NCI-H2171 treated with DMSO at 0.1 percent for 48 hours (cell line): ENCODE results near the gene BMAL1.

ENCODE experiments used
- DNase-seq: peaks from one replicate; lab custom pipeline; 2025; lab: John Stamatoyannopoulos, UW

Gene BMAL1

DNA sequence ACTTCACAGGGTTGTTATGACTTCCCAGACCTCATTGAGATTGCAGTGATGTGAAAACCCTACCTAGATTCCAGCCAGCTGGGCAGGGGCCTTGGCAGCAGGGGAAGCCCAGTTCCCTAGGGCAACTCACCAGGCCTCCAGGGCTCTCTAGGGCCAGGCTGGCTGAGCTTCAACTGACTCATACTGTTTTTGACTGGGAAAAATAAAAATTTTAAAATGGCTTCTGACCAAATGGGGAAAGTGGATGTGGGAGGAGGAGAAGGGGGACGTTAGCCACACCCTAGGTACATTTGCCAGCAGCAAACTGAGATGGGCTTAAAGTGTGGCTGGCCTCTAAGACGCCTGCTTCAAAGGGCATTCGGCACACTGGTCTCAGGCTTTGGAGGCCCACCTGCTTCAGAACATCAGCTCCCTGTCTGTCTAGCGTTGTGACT, 39.0 kb downstream of the BMAL1 start:
- DNase-seq = no peak

DNA sequence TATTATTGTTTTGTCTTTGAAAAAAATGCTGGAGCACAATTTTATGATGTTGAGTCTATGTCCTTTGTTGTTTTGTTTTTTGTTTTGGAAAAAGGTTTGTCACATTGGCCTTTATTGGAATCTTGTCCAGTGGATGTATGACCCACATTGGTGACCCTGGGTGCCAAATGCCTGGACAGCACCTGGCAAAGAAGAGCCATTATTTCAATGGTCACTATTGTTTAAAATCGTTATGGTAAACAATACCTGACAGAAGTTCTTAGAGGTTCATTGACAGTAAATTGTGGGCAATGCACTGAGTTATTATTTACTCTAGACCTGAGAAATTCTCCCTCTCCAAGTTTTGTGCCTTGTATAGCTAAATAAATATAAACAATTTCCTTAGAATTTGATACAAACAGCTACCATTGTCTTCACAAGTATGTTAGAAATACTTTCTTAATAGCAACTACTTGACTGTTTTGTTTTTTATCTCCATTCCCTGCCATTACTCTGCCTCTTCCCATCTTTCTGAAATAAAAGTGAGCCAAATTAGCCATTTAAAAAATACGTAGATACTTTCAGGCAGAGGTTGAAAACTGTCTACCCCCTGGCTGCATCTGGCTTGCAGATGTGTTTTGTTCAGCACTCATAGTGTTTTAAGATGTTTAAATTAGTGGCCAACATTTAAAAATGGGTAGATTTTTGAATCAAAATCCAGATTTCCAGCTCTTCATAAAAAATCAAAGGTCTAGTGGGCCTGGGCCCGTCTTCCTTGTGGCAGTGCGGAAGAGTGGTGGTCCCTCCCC, 39.9 kb downstream of the BMAL1 start:
- no peak for DNase-seq

DNA sequence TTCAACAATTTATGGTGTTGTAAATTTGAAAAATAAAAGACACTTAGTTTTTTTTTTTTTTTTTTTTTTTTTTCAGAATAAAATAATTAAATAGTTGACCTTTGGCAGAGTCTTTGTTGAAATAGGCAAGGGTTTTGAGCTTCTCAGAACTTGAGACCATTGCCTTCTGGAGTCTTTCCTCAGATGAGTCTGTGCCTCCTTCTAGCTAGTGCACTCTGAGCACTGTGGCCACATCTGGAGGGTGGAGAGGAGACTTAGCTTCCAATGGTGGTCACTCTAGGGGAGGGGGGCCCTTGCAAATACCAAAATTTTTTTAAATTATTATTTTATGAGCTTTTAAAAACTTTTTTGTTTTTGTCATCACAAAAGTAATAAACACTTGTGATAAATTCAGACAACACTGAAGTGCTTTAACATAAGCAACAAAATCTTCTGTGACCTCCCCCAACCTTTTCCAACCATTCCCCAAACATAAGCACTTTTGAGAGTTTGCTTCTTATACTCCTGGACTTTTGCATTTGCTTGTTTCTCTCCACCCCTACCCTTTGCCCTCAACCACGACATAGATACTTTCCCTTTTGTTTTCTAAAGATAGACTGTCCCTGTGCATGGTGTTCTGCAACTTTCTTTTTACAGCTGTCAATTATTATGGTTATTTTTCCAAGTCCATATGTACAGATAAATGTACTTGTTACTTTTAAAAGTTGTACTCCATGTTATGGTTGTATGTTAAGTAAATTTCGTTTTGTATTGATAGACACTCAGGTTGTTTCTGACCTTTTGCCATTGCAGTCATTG, 41.1 kb downstream of the BMAL1 start:
- DNase-seq = no peak

DNA sequence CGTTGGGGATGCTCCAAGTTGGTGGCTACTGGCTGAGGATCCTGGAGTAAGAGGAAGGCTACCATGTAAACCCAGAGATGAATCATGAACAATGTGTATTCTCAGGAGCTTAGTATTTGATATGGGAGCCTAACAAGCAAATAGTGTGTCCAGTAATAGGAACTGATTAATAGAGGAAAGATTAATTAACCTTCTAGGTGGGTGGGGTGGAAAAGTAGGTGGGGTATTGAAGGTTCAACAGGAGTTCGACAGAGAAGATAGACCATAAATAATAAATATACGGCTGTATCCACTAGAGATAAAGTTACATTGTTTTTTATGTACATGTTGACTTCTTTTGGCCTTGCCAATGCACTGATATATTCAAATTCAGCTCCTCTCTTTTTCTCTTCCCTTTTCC, 43.1 kb downstream of the BMAL1 start:
- no peak for DNase-seq

DNA sequence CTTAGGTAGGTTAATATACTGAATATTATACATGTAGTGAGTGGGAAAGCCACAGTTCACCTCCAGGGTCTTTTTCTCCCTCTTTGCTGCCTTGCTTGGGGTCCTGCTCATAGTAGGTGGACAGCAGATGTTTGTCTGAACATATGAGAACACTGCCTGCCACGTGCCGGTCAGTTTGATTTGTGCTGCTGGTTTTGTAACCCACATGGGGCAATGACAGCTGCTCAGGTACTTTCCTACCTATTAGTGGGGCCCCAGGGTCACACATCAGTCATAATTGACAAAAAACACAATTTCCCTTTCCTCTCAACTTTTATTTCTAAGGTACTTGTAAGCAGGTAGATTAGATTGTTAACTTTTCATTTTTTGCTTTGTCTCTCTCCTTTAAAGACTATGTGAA, 43.8 kb downstream of the BMAL1 start:
- DNase-seq = no peak

DNA sequence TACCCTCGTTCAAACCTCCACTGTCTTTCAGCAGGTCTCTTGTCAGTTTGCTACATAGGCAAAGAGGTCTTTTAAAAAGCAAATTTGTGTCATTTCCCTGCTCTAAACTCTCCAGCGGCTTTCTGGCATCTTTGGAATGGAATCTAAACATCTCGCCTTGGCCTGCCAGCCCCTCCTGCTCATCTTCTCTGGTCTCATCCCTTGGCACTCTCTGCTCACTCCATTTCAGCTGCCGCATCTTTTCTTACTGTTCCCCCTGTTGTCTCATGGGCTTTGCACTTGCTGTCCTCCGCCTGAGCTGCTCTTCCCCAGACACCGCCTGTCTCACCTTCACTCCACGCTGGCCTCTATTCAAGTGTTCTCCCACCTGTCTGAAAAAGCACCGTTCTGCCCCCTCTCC, 46.6 kb downstream of the BMAL1 start:
- DNase-seq = no peak

DNA sequence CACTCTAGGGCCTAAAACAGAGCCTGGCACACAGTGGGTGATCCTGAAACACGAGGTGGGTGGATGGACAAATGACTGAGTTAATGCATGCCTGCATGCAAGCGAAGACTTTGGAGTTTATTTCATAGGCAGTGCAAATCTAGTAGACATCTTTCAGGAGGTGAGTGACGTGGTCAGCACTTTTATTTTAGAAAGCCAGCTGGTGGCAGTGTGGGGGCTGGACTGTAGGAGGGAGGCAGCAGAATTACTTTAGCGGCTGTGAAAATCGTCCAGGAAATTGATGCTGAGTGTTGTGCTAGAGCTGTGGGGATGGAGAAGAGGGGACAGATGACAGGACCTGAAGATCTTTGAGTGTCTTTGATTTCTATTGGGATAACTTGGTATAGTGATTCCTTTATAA, 47.1 kb downstream of the BMAL1 start:
- no peak for DNase-seq

DNA sequence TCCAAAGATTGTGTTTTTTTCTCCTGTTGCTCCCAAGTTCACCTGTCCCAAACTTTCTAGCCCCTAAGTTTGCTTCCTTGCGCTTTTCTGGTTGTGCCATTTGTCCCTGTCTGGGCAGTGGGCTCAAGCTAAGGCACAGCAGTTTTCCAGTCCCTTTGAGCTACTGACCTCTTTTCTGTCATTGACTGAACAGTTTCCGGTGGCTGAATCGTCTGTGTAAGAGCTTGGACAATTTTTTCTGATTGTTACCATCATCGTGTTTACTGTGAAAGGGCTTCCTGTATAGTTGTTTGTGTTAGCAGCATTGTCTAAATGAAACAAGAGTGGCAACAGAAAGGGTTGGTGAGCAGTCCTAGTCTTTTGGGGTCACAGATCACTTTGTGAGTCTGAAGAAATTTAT, 49.8 kb downstream of the BMAL1 start:
- DNase-seq = no peak

DNA sequence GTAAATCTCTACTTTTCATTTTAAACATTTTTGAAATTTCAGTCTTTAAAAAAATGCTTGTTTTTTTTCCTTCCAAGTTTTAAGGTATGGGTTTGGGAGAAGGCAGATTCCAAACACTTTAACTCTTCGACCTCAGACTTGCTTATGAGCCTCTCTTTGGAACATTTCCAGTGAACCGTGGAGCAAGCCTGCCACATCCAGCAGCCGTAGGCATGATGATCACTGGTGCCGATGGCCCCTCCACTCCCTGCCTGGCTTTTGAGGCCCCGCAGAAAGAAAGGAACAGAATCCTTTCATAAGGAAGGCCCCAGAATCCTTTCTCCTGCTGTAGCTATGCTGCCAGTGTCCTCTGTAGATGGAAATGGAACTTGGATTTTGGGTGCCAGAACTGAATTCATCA, 50.7 kb downstream of the BMAL1 start:
- DNase-seq = no peak

DNA sequence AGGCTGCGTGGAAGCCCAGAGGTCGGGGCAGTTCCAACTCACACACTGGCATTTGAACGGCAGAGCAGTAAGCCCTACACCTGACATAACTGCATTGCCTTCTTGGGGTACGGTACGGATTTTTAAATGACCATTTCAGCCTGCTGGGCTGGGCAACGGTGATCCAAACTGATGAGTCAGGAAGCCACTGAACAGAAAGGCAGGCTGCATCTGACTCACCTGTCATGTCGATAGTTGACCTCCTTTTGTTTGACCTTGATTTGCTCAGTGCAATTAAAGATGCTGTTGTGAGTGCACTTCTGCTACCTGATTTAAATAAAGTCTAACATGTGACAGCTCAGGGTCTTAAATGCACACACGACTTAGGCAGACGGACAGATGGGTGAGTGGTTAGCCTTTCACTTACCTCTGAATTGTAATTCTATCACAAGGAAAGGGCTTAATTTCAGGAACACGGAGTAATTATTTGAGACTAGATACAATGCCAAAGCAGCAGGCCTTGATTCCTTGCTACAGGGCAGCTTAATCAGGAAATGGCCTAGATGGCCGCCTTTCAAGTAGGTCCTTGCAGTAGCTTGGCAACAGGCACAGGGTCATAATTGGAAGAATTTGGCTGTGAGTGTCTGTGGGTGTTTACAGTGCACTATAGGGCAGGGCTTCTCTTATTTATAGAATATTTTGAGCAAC, 52.2 kb downstream of the BMAL1 start:
- DNase-seq = peak; percentile 12

DNA sequence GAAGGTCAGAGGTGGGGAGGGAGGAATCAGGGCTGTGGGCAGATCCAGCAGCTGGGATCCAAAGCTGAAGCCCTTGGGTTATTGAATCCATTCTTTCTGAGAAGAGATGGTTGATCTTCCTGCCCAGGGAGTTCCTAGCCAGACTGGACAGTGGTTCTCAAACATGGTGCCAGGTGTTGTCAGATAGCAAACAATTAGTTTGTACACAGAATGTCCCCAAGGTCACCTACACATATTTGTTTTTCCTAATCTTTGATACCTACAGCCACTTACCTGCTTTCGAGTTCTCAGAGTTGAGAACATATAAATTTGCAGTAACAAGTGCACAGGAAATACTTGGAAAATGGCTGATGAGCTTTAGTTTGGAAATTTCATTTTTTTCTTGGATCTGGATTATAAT, 54.5 kb downstream of the BMAL1 start:
- no peak for DNase-seq

DNA sequence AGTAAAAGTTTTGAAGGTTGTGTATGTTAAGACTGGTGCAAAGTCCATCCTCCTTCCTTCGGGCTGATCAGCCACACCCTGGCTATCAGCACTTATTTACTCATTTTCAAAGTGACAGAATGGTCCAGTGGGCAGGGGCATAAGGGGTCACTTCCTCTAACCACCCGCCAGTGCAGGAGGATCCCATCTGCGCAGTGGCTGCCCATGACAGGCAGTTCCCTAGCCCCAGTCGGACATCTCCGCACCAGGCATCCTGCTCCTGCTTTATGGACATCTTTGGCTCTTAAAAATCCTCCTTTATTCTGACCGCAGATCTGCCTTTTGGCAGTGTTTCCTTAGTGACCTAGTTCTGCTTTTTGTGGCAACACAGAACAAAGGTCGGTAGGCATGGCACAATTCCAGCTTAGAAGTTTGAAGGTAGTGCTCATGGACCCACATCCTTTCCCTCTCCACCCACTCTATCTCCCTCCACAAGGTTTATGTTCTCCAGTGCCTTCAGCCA, 55.9 kb downstream of the BMAL1 start:
- no peak for DNase-seq

DNA sequence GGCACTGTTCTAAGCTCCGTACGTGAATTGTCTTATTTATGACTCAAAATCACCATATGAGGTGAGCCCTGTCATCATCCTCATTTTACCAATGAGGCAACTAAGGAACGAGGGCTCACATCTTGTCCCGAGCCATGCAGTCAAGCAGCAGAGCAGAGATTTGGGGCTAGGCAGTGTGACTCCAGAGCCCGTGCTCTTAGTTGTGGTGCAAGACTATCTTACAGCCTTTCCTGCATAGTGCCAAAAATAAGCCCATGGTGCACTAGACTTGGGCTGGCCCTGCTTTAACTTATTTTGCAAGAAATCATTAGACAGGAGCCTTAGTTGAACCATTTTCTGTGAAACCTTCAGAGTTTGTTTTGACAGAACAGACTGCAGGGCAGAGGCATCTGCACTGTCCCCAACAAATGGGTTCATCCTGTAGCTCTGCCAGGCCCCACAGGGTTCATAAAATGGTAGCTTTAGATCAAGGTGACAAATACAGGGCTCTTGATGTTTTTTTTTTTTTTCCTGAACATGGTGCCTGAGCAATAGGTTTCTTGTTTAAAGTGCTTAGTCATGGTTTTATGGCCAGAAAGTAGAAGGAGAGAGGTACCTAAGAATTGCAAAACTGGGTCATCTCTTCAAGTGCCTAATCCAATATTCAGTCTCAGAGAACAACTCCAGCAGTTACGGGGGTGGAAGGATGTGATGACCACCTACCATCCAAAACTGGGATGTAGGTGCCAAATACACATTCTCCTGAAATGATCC, 56.6 kb downstream of the BMAL1 start:
- no peak for DNase-seq

DNA sequence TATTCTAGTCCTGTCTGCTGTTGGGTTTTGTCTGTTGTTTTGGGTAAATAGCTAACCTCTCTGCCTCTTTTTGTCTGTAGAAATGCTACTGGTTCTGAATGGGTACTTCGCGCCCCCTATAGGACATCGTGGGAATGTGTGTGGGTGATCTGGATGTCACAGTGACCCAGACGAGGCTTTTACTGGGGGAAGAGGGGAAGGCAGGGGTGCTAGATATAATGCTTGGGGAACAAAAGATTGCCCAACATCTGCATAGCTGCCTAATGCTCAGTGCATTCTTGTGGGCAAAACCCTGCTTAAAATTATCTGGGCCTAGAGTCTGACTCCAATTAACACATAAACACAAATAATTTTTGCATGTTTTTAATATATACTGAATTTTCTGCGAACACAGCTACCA, 57.7 kb downstream of the BMAL1 start:
- DNase-seq = peak; percentile 4

DNA sequence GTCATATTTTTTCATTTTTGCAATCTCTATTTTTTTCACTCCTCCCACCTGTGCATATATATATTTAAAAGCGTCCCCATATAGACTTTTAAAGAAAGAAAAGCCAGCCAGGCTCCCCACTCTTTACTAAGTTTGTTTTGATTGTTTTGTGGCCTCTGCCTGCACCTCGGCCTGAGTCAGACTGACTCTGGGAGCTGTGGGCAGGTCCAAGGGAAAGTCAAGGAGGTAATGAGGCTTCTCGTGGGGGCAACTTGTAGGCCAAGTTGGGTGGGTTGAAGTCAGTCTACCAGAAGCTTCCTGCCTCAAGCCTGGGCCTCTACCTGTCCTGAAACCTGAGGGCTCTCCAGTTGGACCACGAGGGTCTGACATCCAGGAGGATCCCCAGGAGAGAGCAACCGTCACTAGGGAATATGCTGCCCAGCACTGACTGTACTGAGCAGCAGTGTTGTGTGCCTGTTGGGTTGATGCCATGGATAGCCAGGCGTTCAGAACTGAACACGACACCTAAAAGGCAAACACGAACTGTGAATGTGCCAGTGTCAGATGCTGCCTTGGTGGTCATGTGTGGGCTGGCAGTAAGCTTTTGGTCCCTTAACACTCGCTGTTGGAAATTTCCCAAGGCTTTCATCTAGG, 58.8 kb downstream of the BMAL1 start:
- DNase-seq = no peak

DNA sequence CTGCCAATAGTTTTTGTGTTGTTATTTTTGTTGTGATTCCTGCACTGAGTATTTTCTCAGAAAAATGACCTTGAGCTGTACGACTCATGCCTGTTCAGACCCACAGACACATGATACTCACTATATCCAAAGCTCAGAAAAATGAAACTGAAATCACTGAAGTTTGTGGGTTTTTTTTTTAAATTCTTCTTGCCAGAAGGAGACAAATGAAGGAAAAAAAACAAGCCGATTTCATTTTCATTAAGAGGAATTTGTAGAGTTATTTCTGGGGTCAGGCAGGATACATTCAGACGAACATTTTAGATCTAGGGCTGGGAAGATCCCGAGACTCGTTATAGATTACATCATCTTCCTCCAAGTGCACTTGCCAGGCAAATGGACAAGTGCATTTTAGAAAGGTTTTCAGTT, 60.4 kb downstream of the BMAL1 start:
- no peak for DNase-seq

DNA sequence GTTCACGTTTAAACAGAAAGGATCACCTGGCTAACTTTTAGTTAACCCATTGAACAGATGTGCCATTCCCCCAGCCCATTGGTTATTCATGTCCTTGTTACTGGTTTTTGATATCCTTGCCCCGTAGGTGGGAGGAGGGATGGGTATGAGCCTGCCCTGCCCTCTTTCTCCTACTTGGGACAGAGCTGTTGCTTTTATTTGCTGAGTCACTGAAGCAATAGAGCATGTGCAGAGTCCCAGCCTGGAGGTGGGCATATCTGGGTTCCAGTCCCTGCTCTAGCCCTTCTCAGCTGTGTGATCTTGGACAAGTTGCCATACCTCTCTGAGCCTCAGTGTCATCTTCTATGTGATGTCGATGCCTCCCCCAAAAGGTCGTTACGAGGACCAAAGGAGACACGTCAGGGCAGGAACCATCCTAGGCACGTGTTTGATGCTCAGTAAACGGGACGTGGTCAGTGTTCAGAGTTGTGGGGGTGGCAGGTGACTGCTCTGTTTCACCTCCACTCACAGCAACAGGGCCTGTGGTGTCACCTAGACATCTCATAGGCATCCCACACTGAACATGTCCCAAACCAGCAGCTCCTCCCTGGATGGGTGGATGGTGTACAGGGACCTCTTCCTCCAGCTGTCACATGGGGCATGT, 61.0 kb downstream of the BMAL1 start:
- DNase-seq = no peak

DNA sequence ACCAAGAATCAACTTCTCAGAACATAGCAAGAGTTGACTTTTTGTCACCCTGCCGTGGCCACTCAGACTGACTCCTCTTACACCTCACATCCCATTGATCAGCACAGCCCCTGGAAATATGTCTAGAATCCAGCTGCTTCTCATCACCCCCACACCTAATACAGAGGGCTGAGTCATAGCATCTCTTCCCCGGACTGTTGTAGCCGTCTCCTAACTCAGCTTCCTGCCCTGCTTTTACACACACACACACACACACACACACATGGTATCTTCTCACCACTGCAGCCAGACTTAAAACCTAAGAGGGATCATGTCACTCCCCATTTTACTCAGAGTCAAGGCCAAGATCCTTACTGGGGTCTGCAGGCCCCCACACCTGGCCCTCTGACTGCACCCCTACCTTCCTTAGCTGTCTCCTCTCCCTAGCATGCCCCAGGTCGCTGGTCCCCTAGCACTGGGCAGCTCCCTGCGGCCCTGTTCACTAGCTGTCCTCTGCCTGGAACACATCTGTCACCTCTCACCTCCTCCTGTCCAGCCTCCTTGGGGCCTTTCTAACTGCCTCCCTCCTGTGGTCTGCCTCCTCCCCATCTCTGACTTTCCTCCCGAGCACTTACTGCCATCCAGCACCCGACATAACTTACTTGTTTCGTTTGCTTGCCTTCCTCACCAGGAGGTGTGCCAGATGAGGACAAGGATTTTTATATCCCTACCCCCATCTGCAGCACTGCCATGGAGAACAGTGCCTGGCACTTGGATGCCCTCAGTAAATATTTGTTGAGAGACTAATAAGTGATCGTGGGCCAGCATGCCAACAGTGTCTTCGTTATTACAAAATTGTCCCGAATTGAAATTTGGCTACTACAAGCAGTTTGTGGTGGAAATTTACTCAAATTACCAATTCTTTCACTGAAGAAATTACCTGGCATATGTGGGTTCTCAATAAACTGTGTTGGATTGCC, 61.9 kb downstream of the BMAL1 start:
- no peak for DNase-seq

DNA sequence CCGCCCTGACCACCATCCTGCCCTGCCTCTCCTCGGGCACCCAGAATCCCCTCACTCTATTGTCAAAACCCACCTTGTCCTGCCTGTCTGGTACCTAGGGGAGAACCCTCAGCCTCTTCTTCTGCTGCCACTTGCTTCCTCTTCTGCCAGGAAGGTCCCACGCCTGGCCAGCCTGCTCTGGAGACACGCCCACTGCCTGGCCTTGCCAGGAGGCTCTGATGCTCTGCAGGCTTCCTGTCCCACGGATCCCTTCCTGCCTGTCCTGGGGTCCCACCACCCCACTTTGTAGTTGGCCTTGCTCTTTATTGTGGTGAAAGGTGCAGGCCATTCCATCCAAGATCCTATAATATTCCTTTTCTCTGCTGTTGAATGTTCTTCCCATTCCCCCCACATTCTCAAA, 63.4 kb downstream of the BMAL1 start:
- no peak for DNase-seq

DNA sequence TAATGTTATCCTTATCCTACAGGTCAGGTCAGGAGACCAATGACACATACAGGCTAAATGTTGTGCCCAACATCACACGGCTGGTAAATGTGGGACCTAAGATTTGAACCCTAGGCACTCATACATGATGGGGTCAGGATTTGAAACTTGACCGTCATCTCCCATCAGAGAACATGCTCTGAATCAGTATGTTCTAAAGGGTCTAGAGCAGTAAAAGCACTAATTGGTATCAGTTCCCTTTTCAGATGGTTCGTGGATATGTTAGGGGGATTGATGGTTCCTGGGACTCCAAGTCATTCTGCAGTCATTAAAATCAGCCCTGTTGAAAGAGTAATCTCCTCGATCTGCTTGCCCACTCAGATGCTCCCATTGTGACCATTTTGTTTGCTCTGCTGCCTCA, 65.5 kb downstream of the BMAL1 start:
- DNase-seq = no peak
